Sigmoid colon (tissue), 4 donors: ENCODE data around the gene ABHD3.

Experiments
- EP300 ChIP-seq, 4 donors: sonication (generic); formaldehyde crosslinking; IDR thresholded peaks; one replicate each; pipeline ENCODE4 v1.6.1; 2017; ENCODE audit warnings: antibody characterized with exemption in 4 of 4
- TF ChIP-seq, protein P1 (sequence below), 4 experiments: fragments of 450-650 bp in 3 of 4; fragments of 200-600 bp in 1 of 4; IDR thresholded peaks; one replicate each; pipeline ENCODE4 v1.5.1; 2016 to 2019; ENCODE audit warnings: antibody characterized with exemption in 4 of 4, mild to moderate bottlenecking in 3 of 4, moderate library complexity in 2 of 4

- TF ChIP-seq EP300 (IDR thresholded peaks at IDR 0.05): no peak
- TF ChIP-seq, protein P1, sequence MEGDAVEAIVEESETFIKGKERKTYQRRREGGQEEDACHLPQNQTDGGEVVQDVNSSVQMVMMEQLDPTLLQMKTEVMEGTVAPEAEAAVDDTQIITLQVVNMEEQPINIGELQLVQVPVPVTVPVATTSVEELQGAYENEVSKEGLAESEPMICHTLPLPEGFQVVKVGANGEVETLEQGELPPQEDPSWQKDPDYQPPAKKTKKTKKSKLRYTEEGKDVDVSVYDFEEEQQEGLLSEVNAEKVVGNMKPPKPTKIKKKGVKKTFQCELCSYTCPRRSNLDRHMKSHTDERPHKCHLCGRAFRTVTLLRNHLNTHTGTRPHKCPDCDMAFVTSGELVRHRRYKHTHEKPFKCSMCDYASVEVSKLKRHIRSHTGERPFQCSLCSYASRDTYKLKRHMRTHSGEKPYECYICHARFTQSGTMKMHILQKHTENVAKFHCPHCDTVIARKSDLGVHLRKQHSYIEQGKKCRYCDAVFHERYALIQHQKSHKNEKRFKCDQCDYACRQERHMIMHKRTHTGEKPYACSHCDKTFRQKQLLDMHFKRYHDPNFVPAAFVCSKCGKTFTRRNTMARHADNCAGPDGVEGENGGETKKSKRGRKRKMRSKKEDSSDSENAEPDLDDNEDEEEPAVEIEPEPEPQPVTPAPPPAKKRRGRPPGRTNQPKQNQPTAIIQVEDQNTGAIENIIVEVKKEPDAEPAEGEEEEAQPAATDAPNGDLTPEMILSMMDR (IDR thresholded peaks at IDR 0.05): no peak
These were observed 44.5 kb downstream of the ABHD3 start for GRCh38 chr18:21660078-21660477.
